SK-N-SH (cell line): ENCODE results near the gene DGKI. TPM values are rescaled to one million over a fixed set of nuclear protein-coding genes. Genes with fewer than 3 reads are reported as not detected.

Source experiments
- CTCF ChIA-PET: fragments of 300-600, 350-600 bp; formaldehyde crosslinking; extraction: SDS; loops from one replicate; lab custom pipeline; 2021; lab: Yijun Ruan, JAX
- POLR2A ChIA-PET: fragments of 350-600 bp; sonication (Branson Sonifier 250); formaldehyde crosslinking; extraction: SDS; loops from one replicate; lab custom pipeline; 2020; ENCODE audit warnings: antibody characterized with exemption, inconsistent platforms; lab: Yijun Ruan, JAX
- DNase-seq: peaks from one replicate; pipeline ENCODE4 v3.0.0; 2012
- H2AFZ ChIP-seq: fragments of 200-600 bp; sonication (generic); 2 replicates; pipeline ENCODE4 v1.8.1; 2016; ENCODE audit warnings: antibody characterized with exemption, mild to moderate bottlenecking, low read depth
- H3F3A ChIP-seq: fragments of 200-600 bp; sonication (generic); replicated peaks from 2 replicates; pipeline ENCODE3; 2016; ENCODE audit warnings: antibody characterized with exemption, mild to moderate bottlenecking; ENCODE audit not compliant: insufficient read depth
- H3K27ac ChIP-seq, 2 experiments: fragments of 200-500 bp in 1 of 2; fragments of 200-600 bp in 1 of 2; sonication (Bioruptor generic) in 1 of 2; sonication (generic), shearing (Covaris generic) in 1 of 2; 2 replicates each; pipeline versions ENCODE4 v1.5.1 to v1.6.1; 2014 to 2016; ENCODE audit warnings: low read depth in 2 of 2, inconsistent platforms in 1 of 2, low read length in 1 of 2, mild to moderate bottlenecking in 1 of 2, mixed read lengths in 1 of 2
- H3K27me3 ChIP-seq: fragments of 200-600 bp; sonication (generic), shearing (Covaris generic); 2 replicates; pipeline ENCODE4 v1.6.1; 2016; ENCODE audit warnings: mixed run types; ENCODE audit not compliant: insufficient read depth
- H3K36me3 ChIP-seq, 2 experiments: fragments of 200-500 bp in 1 of 2; fragments of 200-600 bp in 1 of 2; sonication (Bioruptor generic) in 1 of 2; sonication (generic) in 1 of 2; replicated peaks in 1 of 2; 2 replicates each; pipeline versions ENCODE3 to v1.5.1; 2014 to 2016; ENCODE audit warnings: low read length in 1 of 2, mild to moderate bottlenecking in 1 of 2; ENCODE audit not compliant: insufficient read depth in 2 of 2, control insufficient read depth in 1 of 2
- H3K4me1 ChIP-seq, 2 experiments: fragments of 200-500 bp in 1 of 2; fragments of 200-600 bp in 1 of 2; sonication (Bioruptor generic) in 1 of 2; sonication (generic), shearing (Covaris generic) in 1 of 2; 2 replicates each; pipeline versions ENCODE4 v1.5.1 to v1.6.1; 2014 to 2016; ENCODE audit warnings: low read depth in 1 of 2, low read length in 1 of 2, mixed run types in 1 of 2; ENCODE audit not compliant: insufficient read depth in 2 of 2, control insufficient read depth in 1 of 2
- H3K4me2 ChIP-seq: fragments of 200-600 bp; sonication (generic), shearing (Covaris generic); 2 replicates; pipeline ENCODE4 v1.6.1; 2017; ENCODE audit warnings: mixed run types
- H3K4me3 ChIP-seq, 2 experiments: fragments of 200-500 bp in 1 of 2; fragments of 200-600 bp in 1 of 2; sonication (Bioruptor generic) in 1 of 2; sonication (generic), shearing (Covaris generic) in 1 of 2; 2 replicates each; pipeline versions ENCODE4 v1.5.1 to v1.8.1; 2014 to 2016; ENCODE audit warnings: low read depth in 2 of 2, inconsistent platforms in 1 of 2, low read length in 1 of 2, mild to moderate bottlenecking in 1 of 2, mixed read lengths in 1 of 2, moderate library complexity in 1 of 2
- H3K79me2 ChIP-seq: fragments of 200-600 bp; sonication (generic); 2 replicates; pipeline ENCODE4 v1.8.1; 2017; ENCODE audit warnings: mild to moderate bottlenecking; ENCODE audit not compliant: insufficient read depth
- H3K9ac ChIP-seq: fragments of 200-600 bp; sonication (generic); 2 replicates; pipeline ENCODE4 v1.6.1; 2017; ENCODE audit warnings: mixed run types
- H3K9me2 ChIP-seq: fragments of 200-600 bp; sonication (generic); 2 replicates; pipeline ENCODE4 v1.6.1; 2017; ENCODE audit warnings: mixed run types
- H3K9me3 ChIP-seq: fragments of 200-600 bp; sonication (generic); 2 replicates; pipeline ENCODE4 v1.6.1; 2017; ENCODE audit warnings: mixed run types, mild to moderate bottlenecking, moderate library complexity
- H4K20me1 ChIP-seq: fragments of 200-600 bp; sonication (generic); 2 replicates; pipeline ENCODE4 v1.6.1; 2017; ENCODE audit warnings: mild to moderate bottlenecking, mixed run types; ENCODE audit not compliant: insufficient read depth
- CHD2 ChIP-seq: fragments of 150-350 bp; IDR thresholded peaks from 2 replicates; pipeline ENCODE4 v1.6.1; 2018; ENCODE audit warnings: low read length; ENCODE audit not compliant: partially characterized antibody
- EP300 ChIP-seq, 2 experiments: IDR thresholded peaks; 2 replicates each; pipeline versions ENCODE4 v1.4.0 to v1.6.1; 2012; ENCODE audit warnings: borderline replicate concordance in 1 of 2, low read depth in 1 of 2, low read length in 1 of 2
- EZH2phosphoT487 ChIP-seq: fragments of 200-600 bp; sonication (generic); IDR thresholded peaks from 2 replicates; pipeline ENCODE4 v1.6.1; 2017; ENCODE audit warnings: low read depth, mixed run types, mild to moderate bottlenecking, antibody characterized with exemption, moderate library complexity, borderline replicate concordance
- FOSL2 ChIP-seq: IDR thresholded peaks from 2 replicates; pipeline ENCODE4 v1.4.0; 2012; ENCODE audit warnings: low read depth, mild to moderate bottlenecking, moderate library complexity, borderline replicate concordance
- FOXM1 ChIP-seq: IDR thresholded peaks from 2 replicates; pipeline ENCODE4 v1.4.0; 2012; ENCODE audit warnings: low read depth, mild to moderate bottlenecking
- GABPA ChIP-seq: IDR thresholded peaks from 2 replicates; pipeline ENCODE4 v1.4.0; 2012; ENCODE audit warnings: low read depth, mild to moderate bottlenecking
- GATA2 ChIP-seq: sonication (generic); formaldehyde crosslinking; IDR thresholded peaks from 2 replicates; pipeline ENCODE4 v1.5.0; 2020; ENCODE audit warnings: mild to moderate bottlenecking, missing genetic modification reagents
- IRF3 ChIP-seq: fragments of 150-350 bp; IDR thresholded peaks from 2 replicates; pipeline ENCODE4 v1.6.1; 2016; ENCODE audit warnings: mild to moderate bottlenecking, low read depth, low read length
- MAX ChIP-seq: IDR thresholded peaks from 2 replicates; pipeline ENCODE4 v1.4.0; 2012; ENCODE audit warnings: low read depth
- MXI1 ChIP-seq: IDR thresholded peaks from 2 replicates; pipeline ENCODE4 v1.6.1; 2012; ENCODE audit warnings: mild to moderate bottlenecking, low read depth, low read length, improper control_type of control experiment
- NFIC ChIP-seq: IDR thresholded peaks from 2 replicates; pipeline ENCODE4 v1.4.0; 2012; ENCODE audit warnings: borderline replicate concordance
- NRF1 ChIP-seq: IDR thresholded peaks from 2 replicates; pipeline ENCODE4 v1.6.1; 2012; ENCODE audit warnings: low read depth, mild to moderate bottlenecking, low read length
- POLR2AphosphoS5 ChIP-seq: IDR thresholded peaks from 2 replicates; pipeline ENCODE4 v1.6.1; 2012; ENCODE audit warnings: low read depth, low read length
- RAD21 ChIP-seq: IDR thresholded peaks from 2 replicates; pipeline ENCODE4 v1.6.1; 2012; ENCODE audit warnings: mild to moderate bottlenecking, low read length
- RCOR1 ChIP-seq: fragments of 150-350 bp; IDR thresholded peaks from 2 replicates; pipeline ENCODE4 v1.6.1; 2017; ENCODE audit warnings: antibody characterized with exemption, low read length
- RFX5 ChIP-seq: IDR thresholded peaks from 2 replicates; pipeline ENCODE4 v1.6.1; 2012; ENCODE audit warnings: mild to moderate bottlenecking, improper control_type of control experiment, low read length
- SIN3A ChIP-seq: IDR thresholded peaks from 2 replicates; pipeline ENCODE4 v1.6.1; 2012; ENCODE audit warnings: low read depth, mild to moderate bottlenecking, low read length, moderate library complexity, borderline replicate concordance
- SMC3 ChIP-seq: IDR thresholded peaks from 2 replicates; pipeline ENCODE4 v1.6.1; 2012; ENCODE audit warnings: low read depth, low read length, improper control_type of control experiment
- TAF1 ChIP-seq: IDR thresholded peaks from 2 replicates; pipeline ENCODE4 v1.6.1; 2012; ENCODE audit warnings: low read depth, mild to moderate bottlenecking, low read length, moderate library complexity, borderline replicate concordance
- ZBTB33 ChIP-seq: IDR thresholded peaks from 2 replicates; pipeline ENCODE4 v1.4.0; 2012; ENCODE audit warnings: low read depth, borderline replicate concordance
- WGBS: methylation state at CpG from one replicate; pipeline ENCODE4 v1.1.6; 2017; ENCODE audit warnings: low lambda C conversion rate; 5-methylcytosine and 5-hydroxymethylcytosine counted together
- polyA plus RNA-seq, 3 experiments: library from polyadenylated mRNA; depleted of rRNA; stranded (reverse); fragments of >200 nt; gene quantifications; 2 replicates each; pipeline ENCODE4 v1.2.3, GENCODE V29; 2012
- TF ChIP-seq, protein P1 (sequence below): IDR thresholded peaks from 2 replicates; pipeline ENCODE4 v1.4.0; 2012; ENCODE audit warnings: low read depth, borderline replicate concordance

The DGKI gene
- polyA plus RNA-seq, 1 of the 3 experiments (the other 2 are of a cell fraction), result 1.3 TPM

DNA sequence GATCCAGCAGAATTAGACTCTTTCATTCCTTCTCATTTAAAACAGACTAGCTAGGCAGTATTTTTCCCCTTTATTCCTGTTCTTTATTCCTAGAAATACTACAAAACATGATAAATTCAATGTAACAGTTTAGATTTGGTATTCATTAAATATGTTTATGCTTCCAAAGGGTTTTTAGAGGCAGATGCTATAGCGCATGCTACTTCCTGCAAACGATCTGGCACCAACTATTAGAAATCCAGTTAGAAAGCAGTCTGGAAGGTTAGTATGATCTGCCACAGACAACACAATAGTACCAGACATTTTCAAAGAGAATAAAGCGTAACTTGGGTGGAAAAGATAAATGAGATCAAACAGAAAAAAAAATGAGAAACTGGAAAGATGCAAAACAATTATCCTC, 439.7 kb downstream of the DGKI start (continued):
- TF ChIP-seq NFIC (no peak), POLR2AphosphoS5 (no peak), TAF1 (no peak), FOXM1 (no peak), RCOR1 (no peak), GATA2 (no peak), NRF1 (no peak)

- no peaks in the 10 kb centered on the region for H3K9me2 ChIP-seq
- no peak overlapping the region for H3K27ac ChIP-seq
- WGBS, result 78% methylated on average over 5 of the region's 5 CpGs
- POLR2A ChIA-PET, result no interaction called here
- no peak for DNase-seq
- TF ChIP-seq RAD21 (no peak), SMC3 (no peak), EP300 (IDR thresholded peaks at IDR 0.05; ENCODE audit: borderline replicate concordance in 1 of 2, low read depth in 1 of 2, low read length in 1 of 2) (no peak)
- no peaks in the 10 kb centered on the region for H3K79me2 ChIP-seq
- no peaks in the 10 kb centered on the region for H3K9me3 ChIP-seq
- H3K4me2 ChIP-seq, result no peak overlapping the region
- H3K4me1 ChIP-seq, result no peaks in the 10 kb centered on the region; a peak in 1 of 4 replicates
- H2AFZ ChIP-seq, result no peak overlapping the region
- H3K27me3 ChIP-seq, result no peaks in the 10 kb centered on the region
- H3F3A ChIP-seq, result no peaks in the 10 kb centered on the region
- CTCF ChIA-PET, result interaction anchor here (0.9 to 1.2 kb wide), 2 partner anchors 15 to 17 kb away, joined by 3 read pairs; no protein-coding TSS in a partner anchor
- H3K36me3 ChIP-seq, result peaks cover 0 to 8% of the 10 kb centered on the region in 2 experiments
- H4K20me1 ChIP-seq, result no peaks in the 10 kb centered on the region
- H3K4me3 ChIP-seq, result no peak overlapping the region
- no peak overlapping the region for H3K9ac ChIP-seq
Measured at GRCh38 chr7:137404660-137405317, 442.0 kb downstream of the DGKI start.

DNA sequence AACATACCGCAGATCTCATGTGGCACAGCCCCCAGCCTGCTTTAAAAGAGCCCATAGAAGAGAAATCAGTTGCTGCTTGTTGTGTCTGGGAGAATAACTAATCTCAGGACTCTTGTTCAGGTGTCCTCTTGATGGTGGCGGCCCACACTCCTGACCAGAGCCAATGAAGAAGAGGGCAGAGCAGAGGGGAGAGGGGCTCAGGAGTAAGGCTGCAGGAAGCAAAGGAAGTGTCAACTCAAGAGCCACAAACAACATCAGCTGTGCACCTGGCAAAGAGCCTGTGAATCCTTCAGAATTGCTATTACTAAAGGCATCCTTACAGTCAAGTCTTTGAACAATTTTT, 443.4 kb downstream of the DGKI start:
- Histone ChIP-seq H3K4me3 (no peak overlapping the region), H3K4me2 (no peak overlapping the region), H3K9me3 (no peaks in the 10 kb centered on the region), H3K9ac (no peak overlapping the region), H3K36me3 (peaks cover 0 to 9% of the 10 kb centered on the region in 2 experiments), H3F3A (no peaks in the 10 kb centered on the region), H3K27me3 (no peaks in the 10 kb centered on the region), H3K79me2 (no peaks in the 10 kb centered on the region), H3K4me1 (no peaks in the 10 kb centered on the region; a peak in 1 of 4 replicates), H4K20me1 (no peaks in the 10 kb centered on the region)
- POLR2A ChIA-PET, result no interaction called here
- 88% methylated on average over 2 of the region's 2 CpGs for WGBS
- CTCF ChIA-PET, result no interaction called here
- TF ChIP-seq MXI1 (no peak), SIN3A (no peak), FOSL2 (no peak), IRF3 (no peak), SMC3 (no peak), CHD2 (no peak), RFX5 (no peak), ZBTB33 (no peak), GATA2 (no peak), EZH2phosphoT487 (no peak), FOXM1 (no peak), MAX (no peak), NRF1 (no peak), GABPA (no peak)
- TF ChIP-seq, protein P1, sequence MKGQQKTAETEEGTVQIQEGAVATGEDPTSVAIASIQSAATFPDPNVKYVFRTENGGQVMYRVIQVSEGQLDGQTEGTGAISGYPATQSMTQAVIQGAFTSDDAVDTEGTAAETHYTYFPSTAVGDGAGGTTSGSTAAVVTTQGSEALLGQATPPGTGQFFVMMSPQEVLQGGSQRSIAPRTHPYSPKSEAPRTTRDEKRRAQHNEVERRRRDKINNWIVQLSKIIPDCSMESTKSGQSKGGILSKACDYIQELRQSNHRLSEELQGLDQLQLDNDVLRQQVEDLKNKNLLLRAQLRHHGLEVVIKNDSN, result no peak
- TF ChIP-seq, all 33 proteins: peak for 0
- no peak overlapping the region for H2AFZ ChIP-seq
- H3K9me2 ChIP-seq, result no peaks in the 10 kb centered on the region
- no peak for DNase-seq
- H3K27ac ChIP-seq, result no peak overlapping the region
